Activated T-cell treated with anti-CD3 and anti-CD28 coated beads, Interleukin-2, amount 50 U/mL, for 72 hours (primary cell): ENCODE results near the gene GSG1. TPM values are rescaled to one million over a fixed set of nuclear protein-coding genes. Genes with fewer than 3 reads are reported as not detected.
"Not testable (repeated sequence)": the region's sequence is repeated elsewhere in the genome, so short reads cannot be mapped to it uniquely, and the experiment has no call there.

Experiments
- ATAC-seq, 2 donors: fragments of 150-1000 bp; cut with Tn5 transposase; replicated peaks in 1 of 2; 2 replicates each; pipeline ENCODE4 v1.10.0; 2021; ENCODE audit warnings: moderate library complexity in 2 of 2, mild to moderate bottlenecking in 1 of 2
- DNase-seq, 2 donors: peaks; one replicate each; pipeline ENCODE4 v3.0.0; 2021 to 2022; ENCODE audit warnings: mixed read lengths in 1 of 2
- H3K27ac Mint-ChIP-seq: one replicate; pipeline ENCODE4 v1.8.0; 2022; ENCODE audit warnings: mild to moderate bottlenecking, moderate library complexity, mixed read lengths
- H3K27me3 Mint-ChIP-seq: one replicate; pipeline ENCODE4 v1.8.0; 2022; ENCODE audit warnings: low read depth, mixed read lengths
- H3K36me3 Mint-ChIP-seq, 2 donors: one replicate each; pipeline ENCODE4 v1.8.0; 2022; ENCODE audit warnings: mixed read lengths in 2 of 2, mild to moderate bottlenecking in 1 of 2; ENCODE audit not compliant: insufficient read depth in 2 of 2
- H3K4me1 Mint-ChIP-seq: one replicate; pipeline ENCODE4 v1.8.0; 2022; ENCODE audit warnings: low read depth, mixed read lengths
- H3K4me3 Mint-ChIP-seq, 2 donors: one replicate each; pipeline ENCODE4 v1.8.0; 2022; ENCODE audit warnings: mild to moderate bottlenecking in 2 of 2, mixed read lengths in 2 of 2, moderate library complexity in 2 of 2
- H3K9me3 Mint-ChIP-seq, 2 donors: one replicate each; pipeline ENCODE4 v1.8.0; 2022; ENCODE audit warnings: mixed read lengths in 2 of 2
- total RNA-seq, 2 donors: library from RNA; stranded (reverse); gene quantifications; one replicate each; pipeline ENCODE4 v1.2.3, GENCODE V29; 2022

The GSG1 gene
- total RNA-seq, 2 donors from 2014 or later = not detected

- not testable (repeated sequence) for H3K27ac Mint-ChIP-seq, H3K36me3 Mint-ChIP-seq, ATAC-seq, H3K4me1 Mint-ChIP-seq, H3K9me3 Mint-ChIP-seq, H3K27me3 Mint-ChIP-seq, H3K4me3 Mint-ChIP-seq, DNase-seq
These were observed 68.1 kb downstream of the GSG1 start for GRCh38 chr12:13035335-13035734.

Other genes starting within 250 kb of the GSG1 start
- under 1 TPM; 0.32 to 0.60 TPM for gene GPRC5A, start 212.1 kb downstream of the GSG1 start, total RNA-seq
- not detected for gene GPRC5D, start 151.5 kb downstream of the GSG1 start, total RNA-seq
- 10 to 100 TPM; 28.3 to 30.4 TPM for gene HEBP1, start 103.4 kb downstream of the GSG1 start, total RNA-seq
- 1 to 10 TPM; 6.6 to 7.8 TPM for gene FAM234B, start 59.3 kb downstream of the GSG1 start, total RNA-seq
- gene EMP1, start 93.1 kb upstream of the GSG1 start, total RNA-seq = 10 to 100 TPM in 1 of 2 donors, 1 to 10 TPM in 1; 4.2 to 19.2 TPM